T-helper 2 cell treated with Interferon-gamma antibody and Interleukin-4, amounts not matched to agents 100 ng/mL and 5 ng/mL, for 36 hours (primary cell): Measurements from ENCODE around the gene SEZ6L2. TPM values are rescaled to one million over a fixed set of nuclear protein-coding genes. Genes with fewer than 3 reads are reported as not detected.
"Not testable (repeated sequence)": the region's sequence is repeated elsewhere in the genome, so short reads cannot be mapped to it uniquely, and the experiment has no call there.

Source experiments
- intact Hi-C: fragments of 100-400 bp; cut with micrococcal nuclease; formaldehyde crosslinking; loops from one replicate; pipeline ENCODE4 v1.15.1; 2023
- total RNA-seq: library from RNA; stranded (reverse); gene quantifications from 2 replicates; pipeline ENCODE4 v1.2.3, GENCODE V29; 2022

SEZ6L2 gene
- total RNA-seq, 1 donor from 2014 or later: not detected

GRCh38 chr16:29891525-29892457 is 7.6 kb downstream of the SEZ6L2 start:
- intact Hi-C loops: no loop called here

- intact Hi-C loops: not testable (repeated sequence)
Observed at GRCh38 chr16:29889372-29889771, 10.0 kb downstream of the SEZ6L2 start.

- intact Hi-C loops: no loop called here
Observed at GRCh38 chr16:29883987-29884386, 15.4 kb downstream of the SEZ6L2 start.

GRCh38 chr16:29881050-29881449 is 18.3 kb downstream of the SEZ6L2 start:
- intact Hi-C loops: no loop called here

- intact Hi-C loops: no loop called here
Observed at GRCh38 chr16:29878172-29878571, 21.2 kb downstream of the SEZ6L2 start.

- intact Hi-C loops: no loop called here
Observed at GRCh38 chr16:29877266-29877961, 21.9 kb downstream of the SEZ6L2 start.

GRCh38 chr16:29876594-29877249 is 22.6 kb downstream of the SEZ6L2 start:
- intact Hi-C loops: no loop called here

- intact Hi-C loops: no loop called here
Observed at GRCh38 chr16:29876217-29876593, 23.1 kb downstream of the SEZ6L2 start.

GRCh38 chr16:29875206-29875605 is 24.1 kb downstream of the SEZ6L2 start:
- intact Hi-C loops: no loop called here

GRCh38 chr16:29873319-29873718 is 26.0 kb downstream of the SEZ6L2 start:
- intact Hi-C loops: no loop called here

GRCh38 chr16:29871822-29872546 is 27.4 kb downstream of the SEZ6L2 start:
- intact Hi-C loops: no loop called here

- intact Hi-C loops: not testable (repeated sequence)
Observed at GRCh38 chr16:29869067-29869466, 30.3 kb downstream of the SEZ6L2 start.

GRCh38 chr16:29868396-29869009 is 30.8 kb downstream of the SEZ6L2 start:
- intact Hi-C loops: no loop called here

GRCh38 chr16:29864205-29864604 is 35.1 kb downstream of the SEZ6L2 start:
- intact Hi-C loops: loop anchor here (5.0 kb wide), 1 partner anchor 162 kb away; no protein-coding TSS in a partner anchor

GRCh38 chr16:29863669-29863984 is 35.7 kb downstream of the SEZ6L2 start:
- intact Hi-C loops: loop anchor here (1.0 to 5.0 kb wide), 5 partner anchors 47 to 161 kb away; partner anchors contain the start of genes INO80E, KCTD13 and PAGR1

GRCh38 chr16:29862884-29863668 is 36.3 kb downstream of the SEZ6L2 start, which contains the start of gene CDIPT:
Gene CDIPT (minus strand): TSS chr16:29863226. CDS start chr16:29862857, 369 bp downstream.
- intact Hi-C loops: loop anchor here (1.0 to 5.0 kb wide), 5 partner anchors 47 to 161 kb away; partner anchors contain the start of genes INO80E, KCTD13 and PAGR1

GRCh38 chr16:29862383-29862883 is 36.9 kb downstream of the SEZ6L2 start:
- intact Hi-C loops: loop anchor here (2.0 to 5.0 kb wide), 2 partner anchors 64 to 160 kb away; partner anchors contain the start of gene KCTD13

GRCh38 chr16:29860218-29860617 is 39.1 kb downstream of the SEZ6L2 start:
- intact Hi-C loops: loop anchor here (5.0 kb wide), 1 partner anchor 158 kb away; no protein-coding TSS in a partner anchor

GRCh38 chr16:29858974-29859373 is 40.4 kb downstream of the SEZ6L2 start:
- intact Hi-C loops: no loop called here
